Stromal cell of bone marrow (primary cell): ENCODE measurements around the gene SPON2.
A peak's percentile ranks its signal among the peaks of the same experiment; 100 is the strongest.

Source experiments
- DNase-seq: peaks from one replicate; pipeline ENCODE4 v3.0.0-alpha.2; 2012; ENCODE audit warnings: low read depth

SPON2 gene

GRCh38 chr4:1172971-1173757 is 781 bp upstream of the SPON2 start:
- DNase-seq = no peak

- DNase-seq = no peak
Observed at GRCh38 chr4:1171311-1172227, 814 bp downstream of the SPON2 start.

GRCh38 chr4:1170976-1171310 is 1.4 kb downstream of the SPON2 start:
- no peak for DNase-seq

GRCh38 chr4:1170156-1170975 is 2.0 kb downstream of the SPON2 start:
- no peak for DNase-seq

- DNase-seq = no peak
Observed at GRCh38 chr4:1169691-1170096, 2.7 kb downstream of the SPON2 start.

GRCh38 chr4:1169171-1169671 is 3.2 kb downstream of the SPON2 start:
- no peak for DNase-seq

- DNase-seq = no peak
Observed at GRCh38 chr4:1168191-1169101, 3.9 kb downstream of the SPON2 start.

GRCh38 chr4:1167244-1167949 is 5.0 kb downstream of the SPON2 start:
- DNase-seq = peak; percentile 45

- DNase-seq = no peak
Observed at GRCh38 chr4:1166509-1167243, 5.7 kb downstream of the SPON2 start.

- DNase-seq = no peak
Observed at GRCh38 chr4:1164956-1165545, 7.3 kb downstream of the SPON2 start.

GRCh38 chr4:1164444-1164843 is 7.9 kb downstream of the SPON2 start:
- no peak for DNase-seq

- no peak for DNase-seq
Observed at GRCh38 chr4:1164040-1164439, 8.3 kb downstream of the SPON2 start.

GRCh38 chr4:1160351-1160750 is 12.0 kb downstream of the SPON2 start:
- no peak for DNase-seq

GRCh38 chr4:1156069-1156468 is 16.3 kb downstream of the SPON2 start:
- DNase-seq = no peak

GRCh38 chr4:1155314-1155713 is 17.1 kb downstream of the SPON2 start:
- no peak for DNase-seq

- peak; percentile 73 for DNase-seq
Observed at GRCh38 chr4:1154523-1155182, 17.7 kb downstream of the SPON2 start.

GRCh38 chr4:1154126-1154522 is 18.3 kb downstream of the SPON2 start:
- no peak for DNase-seq

- no peak for DNase-seq
Observed at GRCh38 chr4:1153567-1154090, 18.8 kb downstream of the SPON2 start.

GRCh38 chr4:1152290-1152689 is 20.1 kb downstream of the SPON2 start:
- DNase-seq = no peak
